ENCODE results near the gene RNF223.
"Not testable (repeated sequence)": the region's sequence is repeated elsewhere in the genome, so short reads cannot be mapped to it uniquely, and the experiment has no call there.

Gene RNF223

GRCh38 chr1:1058088-1058905 lies 15.8 kb downstream of the RNF223 start:
- Histone ChIP-seq H3K27me3 (ENCODE audit: control insufficient read depth, insufficient read depth, low read length) (peaks cover 28% of the 10 kb centered on the region), H3K4me3 (ENCODE audit: low read length) (no peak overlapping the region), H3K36me3 (ENCODE audit: insufficient read depth, low read length) (no peaks in the 10 kb centered on the region), H3K4me1 (ENCODE audit: control insufficient read depth, insufficient read depth, low read length) (peaks cover 18% of the 10 kb centered on the region), H3K4me2 (ENCODE audit: low read length) (peak overlapping the region; percentile 94), H3K9ac (ENCODE audit: low read depth, low read length) (no peak overlapping the region), H3K9me3 (replicated peaks; ENCODE audit: low read length) (no peaks in the 10 kb centered on the region)

GRCh38 chr1:1057769-1058087 lies 16.4 kb downstream of the RNF223 start:
- not testable (repeated sequence) for H3K9ac ChIP-seq (ENCODE audit: low read depth, low read length); H3K4me3 ChIP-seq (ENCODE audit: low read length); H3K9me3 ChIP-seq (replicated peaks; ENCODE audit: low read length); H3K4me2 ChIP-seq (ENCODE audit: low read length); H3K36me3 ChIP-seq (ENCODE audit: insufficient read depth, low read length)
- Histone ChIP-seq H3K4me1 (ENCODE audit: control insufficient read depth, insufficient read depth, low read length) (peaks cover 18% of the 10 kb centered on the region), H3K27me3 (ENCODE audit: control insufficient read depth, insufficient read depth, low read length) (peaks cover 23% of the 10 kb centered on the region)

- peaks cover 21% of the 10 kb centered on the region for H3K27me3 ChIP-seq (ENCODE audit: control insufficient read depth, insufficient read depth, low read length)
- H3K4me1 ChIP-seq (ENCODE audit: control insufficient read depth, insufficient read depth, low read length) = peaks cover 18% of the 10 kb centered on the region
- H3K36me3 ChIP-seq (ENCODE audit: insufficient read depth, low read length) = no peaks in the 10 kb centered on the region
These were observed 18.0 kb downstream of the RNF223 start for GRCh38 chr1:1055841-1056736.

GRCh38 chr1:1054971-1055370 lies 19.1 kb downstream of the RNF223 start:
- H3K27me3 ChIP-seq (ENCODE audit: control insufficient read depth, insufficient read depth, low read length) = peaks cover 14% of the 10 kb centered on the region
- no peak overlapping the region for H3K4me2 ChIP-seq (ENCODE audit: low read length)
- H3K36me3 ChIP-seq (ENCODE audit: insufficient read depth, low read length) = no peaks in the 10 kb centered on the region
- no peak overlapping the region for H3K9ac ChIP-seq (ENCODE audit: low read depth, low read length)
- H3K9me3 ChIP-seq (replicated peaks; ENCODE audit: low read length) = no peaks in the 10 kb centered on the region
- no peak overlapping the region for H3K4me3 ChIP-seq (ENCODE audit: low read length)
- H3K4me1 ChIP-seq (ENCODE audit: control insufficient read depth, insufficient read depth, low read length) = peaks cover 18% of the 10 kb centered on the region

More at GRCh38 chr1:1055841-1056736, 18.0 kb downstream of the RNF223 start:
- H3K9ac ChIP-seq (ENCODE audit: low read depth, low read length) = no peak overlapping the region
- no peaks in the 10 kb centered on the region for H3K9me3 ChIP-seq (replicated peaks; ENCODE audit: low read length)
- no peak overlapping the region for H3K4me2 ChIP-seq (ENCODE audit: low read length)
- H3K4me3 ChIP-seq (ENCODE audit: low read length) = no peak overlapping the region

- Histone ChIP-seq H3K27me3 (ENCODE audit: control insufficient read depth, insufficient read depth, low read length) (peaks cover 12% of the 10 kb centered on the region), H3K4me3 (ENCODE audit: low read length) (no peak overlapping the region), H3K36me3 (ENCODE audit: insufficient read depth, low read length) (no peaks in the 10 kb centered on the region), H3K4me1 (ENCODE audit: control insufficient read depth, insufficient read depth, low read length) (peaks cover 13% of the 10 kb centered on the region), H3K9me3 (replicated peaks; ENCODE audit: low read length) (no peaks in the 10 kb centered on the region), H3K4me2 (ENCODE audit: low read length) (no peak overlapping the region), H3K9ac (ENCODE audit: low read depth, low read length) (no peak overlapping the region)
These were observed 19.9 kb downstream of the RNF223 start for GRCh38 chr1:1054099-1054700.

- Histone ChIP-seq H3K4me3 (ENCODE audit: low read length) (no peak overlapping the region), H3K9me3 (replicated peaks; ENCODE audit: low read length) (no peaks in the 10 kb centered on the region), H3K4me2 (ENCODE audit: low read length) (no peak overlapping the region), H3K9ac (ENCODE audit: low read depth, low read length) (no peak overlapping the region), H3K4me1 (ENCODE audit: control insufficient read depth, insufficient read depth, low read length) (peaks cover 9% of the 10 kb centered on the region), H3K36me3 (ENCODE audit: insufficient read depth, low read length) (no peaks in the 10 kb centered on the region), H3K27me3 (ENCODE audit: control insufficient read depth, insufficient read depth, low read length) (peaks cover 9% of the 10 kb centered on the region)
These were observed 20.4 kb downstream of the RNF223 start for GRCh38 chr1:1053682-1054081.

GRCh38 chr1:1053022-1053421 lies 21.1 kb downstream of the RNF223 start:
- Histone ChIP-seq H3K4me1 (ENCODE audit: control insufficient read depth, insufficient read depth, low read length) (peaks cover 2% of the 10 kb centered on the region), H3K9me3 (replicated peaks; ENCODE audit: low read length) (no peaks in the 10 kb centered on the region), H3K9ac (ENCODE audit: low read depth, low read length) (no peak overlapping the region), H3K27me3 (ENCODE audit: control insufficient read depth, insufficient read depth, low read length) (peaks cover 2% of the 10 kb centered on the region), H3K4me2 (ENCODE audit: low read length) (no peak overlapping the region), H3K36me3 (ENCODE audit: insufficient read depth, low read length) (no peaks in the 10 kb centered on the region), H3K4me3 (ENCODE audit: low read length) (no peak overlapping the region)

- H3K27me3 ChIP-seq (ENCODE audit: control insufficient read depth, insufficient read depth, low read length) = no peaks in the 10 kb centered on the region
- H3K4me2 ChIP-seq (ENCODE audit: low read length) = no peak overlapping the region
- no peaks in the 10 kb centered on the region for H3K9me3 ChIP-seq (replicated peaks; ENCODE audit: low read length)
- H3K9ac ChIP-seq (ENCODE audit: low read depth, low read length) = no peak overlapping the region
- H3K4me1 ChIP-seq (ENCODE audit: control insufficient read depth, insufficient read depth, low read length) = no peaks in the 10 kb centered on the region
- H3K4me3 ChIP-seq (ENCODE audit: low read length) = no peak overlapping the region
- H3K36me3 ChIP-seq (ENCODE audit: insufficient read depth, low read length) = no peaks in the 10 kb centered on the region
These were observed 21.9 kb downstream of the RNF223 start for GRCh38 chr1:1052003-1052840.

GRCh38 chr1:1051127-1051810 lies 22.8 kb downstream of the RNF223 start:
- Histone ChIP-seq H3K4me2 (ENCODE audit: low read length) (no peak overlapping the region), H3K36me3 (ENCODE audit: insufficient read depth, low read length) (no peaks in the 10 kb centered on the region), H3K9ac (ENCODE audit: low read depth, low read length) (no peak overlapping the region), H3K27me3 (ENCODE audit: control insufficient read depth, insufficient read depth, low read length) (no peaks in the 10 kb centered on the region), H3K4me3 (ENCODE audit: low read length) (no peak overlapping the region), H3K9me3 (replicated peaks; ENCODE audit: low read length) (no peaks in the 10 kb centered on the region), H3K4me1 (ENCODE audit: control insufficient read depth, insufficient read depth, low read length) (no peaks in the 10 kb centered on the region)

- Histone ChIP-seq H3K4me3 (ENCODE audit: low read length) (no peak overlapping the region), H3K4me1 (ENCODE audit: control insufficient read depth, insufficient read depth, low read length) (no peaks in the 10 kb centered on the region), H3K9ac (ENCODE audit: low read depth, low read length) (no peak overlapping the region), H3K27me3 (ENCODE audit: control insufficient read depth, insufficient read depth, low read length) (no peaks in the 10 kb centered on the region), H3K4me2 (ENCODE audit: low read length) (no peak overlapping the region), H3K36me3 (ENCODE audit: insufficient read depth, low read length) (no peaks in the 10 kb centered on the region), H3K9me3 (replicated peaks; ENCODE audit: low read length) (no peaks in the 10 kb centered on the region)
These were observed 23.5 kb downstream of the RNF223 start for GRCh38 chr1:1050577-1051052.
